Erythroblast (primary cell): ENCODE measurements around the gene RASL12.

Experiments
- GATA1 ChIP-seq: IDR thresholded peaks from 2 replicates; pipeline ENCODE4 v1.6.1; 2011; ENCODE audit warnings: low read depth, mild to moderate bottlenecking, control low read depth, low read length, moderate library complexity
- POLR2A ChIP-seq: IDR thresholded peaks from 2 replicates; pipeline ENCODE4 v1.6.1; 2011; ENCODE audit warnings: mild to moderate bottlenecking, low read length

- no peak for TF ChIP-seq POLR2A
- TF ChIP-seq GATA1, result no peak
These were observed 19.6 kb downstream of the RASL12 start for GRCh38 chr15:65048241-65048640.
